ENCODE data around the gene NFKB1.

DNA sequence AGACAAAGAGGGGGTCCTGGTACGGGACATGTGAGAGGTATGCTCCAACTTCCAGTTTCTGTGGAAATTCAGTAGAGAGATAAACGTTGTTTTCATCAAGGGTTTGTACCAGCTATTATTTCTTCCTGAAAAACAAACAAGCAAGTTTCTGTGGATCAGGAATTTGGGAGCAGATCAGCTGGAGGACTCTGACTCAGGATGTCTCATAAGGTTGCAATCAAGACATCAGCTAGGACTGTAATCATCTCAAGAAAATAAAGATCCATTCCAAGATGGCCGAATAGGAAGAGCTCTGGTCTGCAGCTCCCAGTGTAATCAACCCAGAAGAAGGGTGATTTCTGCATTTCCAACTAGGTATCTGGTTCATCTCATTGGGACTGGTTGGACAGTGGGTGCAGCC is 23.5 kb upstream of the NFKB1 start:
- TF ChIP-seq, protein P1, sequence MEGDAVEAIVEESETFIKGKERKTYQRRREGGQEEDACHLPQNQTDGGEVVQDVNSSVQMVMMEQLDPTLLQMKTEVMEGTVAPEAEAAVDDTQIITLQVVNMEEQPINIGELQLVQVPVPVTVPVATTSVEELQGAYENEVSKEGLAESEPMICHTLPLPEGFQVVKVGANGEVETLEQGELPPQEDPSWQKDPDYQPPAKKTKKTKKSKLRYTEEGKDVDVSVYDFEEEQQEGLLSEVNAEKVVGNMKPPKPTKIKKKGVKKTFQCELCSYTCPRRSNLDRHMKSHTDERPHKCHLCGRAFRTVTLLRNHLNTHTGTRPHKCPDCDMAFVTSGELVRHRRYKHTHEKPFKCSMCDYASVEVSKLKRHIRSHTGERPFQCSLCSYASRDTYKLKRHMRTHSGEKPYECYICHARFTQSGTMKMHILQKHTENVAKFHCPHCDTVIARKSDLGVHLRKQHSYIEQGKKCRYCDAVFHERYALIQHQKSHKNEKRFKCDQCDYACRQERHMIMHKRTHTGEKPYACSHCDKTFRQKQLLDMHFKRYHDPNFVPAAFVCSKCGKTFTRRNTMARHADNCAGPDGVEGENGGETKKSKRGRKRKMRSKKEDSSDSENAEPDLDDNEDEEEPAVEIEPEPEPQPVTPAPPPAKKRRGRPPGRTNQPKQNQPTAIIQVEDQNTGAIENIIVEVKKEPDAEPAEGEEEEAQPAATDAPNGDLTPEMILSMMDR (IDR thresholded peaks at IDR 0.05), result no peak
- TF ChIP-seq POLR2A (IDR thresholded peaks at IDR 0.05), result no peak
- no peak for TF ChIP-seq EP300 (IDR thresholded peaks at IDR 0.05)
